Trophoblast cell (in vitro differentiated cells and primary cell): ENCODE results near the gene TEX26.

ENCODE experiments used
- DNase-seq, 2 donors: peaks; one replicate each; pipeline ENCODE4 v3.0.0-alpha.2; 2016
- H2AFZ ChIP-seq: 2 replicates; pipeline ENCODE4 v1.6.1; 2013; ENCODE audit warnings: low read length, moderate library complexity, mild to moderate bottlenecking; ENCODE audit not compliant: insufficient read depth, poor library complexity
- H2AK5ac ChIP-seq: 2 replicates; pipeline ENCODE4 v1.6.1; 2013; ENCODE audit warnings: mild to moderate bottlenecking, low read length
- H2BK120ac ChIP-seq: 2 replicates; pipeline ENCODE4 v1.6.1; 2013; ENCODE audit warnings: low read length, mild to moderate bottlenecking, moderate library complexity; ENCODE audit not compliant: insufficient read depth, poor library complexity
- H2BK12ac ChIP-seq: 2 replicates; pipeline ENCODE4 v1.6.1; 2013; ENCODE audit warnings: mild to moderate bottlenecking, low read length, moderate library complexity
- H2BK5ac ChIP-seq: 2 replicates; pipeline ENCODE4 v1.6.1; 2013; ENCODE audit warnings: low read length, low read depth, moderate library complexity, mild to moderate bottlenecking; ENCODE audit not compliant: poor library complexity
- H3K14ac ChIP-seq: 2 replicates; pipeline ENCODE4 v1.6.1; 2013; ENCODE audit warnings: mild to moderate bottlenecking, low read length
- H3K18ac ChIP-seq: 2 replicates; pipeline ENCODE4 v1.6.1; 2013; ENCODE audit warnings: mild to moderate bottlenecking, low read length
- H3K23ac ChIP-seq: 2 replicates; pipeline ENCODE4 v1.6.1; 2013; ENCODE audit warnings: low read length
- H3K27ac ChIP-seq: 2 replicates; pipeline ENCODE4 v1.5.1; 2013; ENCODE audit warnings: low read depth, mild to moderate bottlenecking, inconsistent platforms, low read length, moderate library complexity
- H3K27me3 ChIP-seq: 2 replicates; pipeline ENCODE4 v1.6.1; 2013; ENCODE audit warnings: inconsistent platforms, mild to moderate bottlenecking, low read length, moderate library complexity; ENCODE audit not compliant: insufficient read depth
- H3K36me3 ChIP-seq, 2 experiments: 1 replicate in 1 of 2; 2 replicates in 1 of 2; pipeline ENCODE4 v1.6.1; 2013; ENCODE audit warnings: low read length in 2 of 2, mild to moderate bottlenecking in 2 of 2, moderate library complexity in 1 of 2; ENCODE audit not compliant: insufficient read depth in 2 of 2, control insufficient read depth in 1 of 2
- H3K4ac ChIP-seq: 2 replicates; pipeline ENCODE4 v1.6.1; 2013; ENCODE audit warnings: low read depth, mild to moderate bottlenecking, low read length, moderate library complexity
- H3K4me1 ChIP-seq, 2 experiments: 1 replicate in 1 of 2; 2 replicates in 1 of 2; pipeline ENCODE4 v1.6.1; 2013; ENCODE audit warnings: low read length in 2 of 2, mild to moderate bottlenecking in 2 of 2, moderate library complexity in 1 of 2; ENCODE audit not compliant: insufficient read depth in 2 of 2, control insufficient read depth in 1 of 2
- H3K4me2 ChIP-seq: 2 replicates; pipeline ENCODE4 v1.6.1; 2013; ENCODE audit warnings: inconsistent platforms, mild to moderate bottlenecking, low read length, moderate library complexity
- H3K4me3 ChIP-seq: 2 replicates; pipeline ENCODE4 v1.5.1; 2013; ENCODE audit warnings: mild to moderate bottlenecking, low read depth, low read length, inconsistent platforms
- H3K79me1 ChIP-seq: one replicate; pipeline ENCODE4 v1.6.1; 2013; ENCODE audit warnings: low read length
- H3K79me2 ChIP-seq: 2 replicates; pipeline ENCODE4 v1.6.1; 2013; ENCODE audit warnings: low read length, mild to moderate bottlenecking; ENCODE audit not compliant: control insufficient read depth, insufficient read depth, poor library complexity
- H3K9ac ChIP-seq: 2 replicates; pipeline ENCODE4 v1.6.1; 2013; ENCODE audit warnings: mild to moderate bottlenecking, low read length
- H3K9me3 ChIP-seq: 2 replicates; pipeline ENCODE4 v1.6.1; 2013; ENCODE audit warnings: low read depth, mild to moderate bottlenecking, control low read depth, inconsistent platforms, low read length; ENCODE audit not compliant: insufficient read depth
- H4K12ac ChIP-seq: 2 replicates; pipeline ENCODE4 v1.6.1; 2013; ENCODE audit warnings: low read depth, mild to moderate bottlenecking, low read length, moderate library complexity
- H4K8ac ChIP-seq: 2 replicates; pipeline ENCODE4 v1.6.1; 2013; ENCODE audit warnings: low read depth, mild to moderate bottlenecking, low read length, moderate library complexity
- H4K91ac ChIP-seq: one replicate; pipeline ENCODE4 v1.6.1; 2013; ENCODE audit warnings: low read depth, mild to moderate bottlenecking, low read length, moderate library complexity
- WGBS: extraction: QIAGEN DNeasy Blood & Tissue Kit; methylation state at CpG from one replicate; pipeline ENCODE4 v1.1.7; 2013; ENCODE audit warnings: missing lambda C conversion rate; ENCODE audit not compliant: insufficient read length, insufficient coverage; ENCODE audit errors: extremely low coverage; 5-methylcytosine and 5-hydroxymethylcytosine counted together

Gene TEX26

GRCh38 chr13:30998136-30999088 is 66.0 kb downstream of the TEX26 start:
- H3K4me3 ChIP-seq: no peak overlapping the region
- H3K9ac ChIP-seq: no peak overlapping the region
- peaks cover 3% of the 10 kb centered on the region in 2 experiments for H3K4me1 ChIP-seq
- H2AK5ac ChIP-seq: no peak overlapping the region
- H3K36me3 ChIP-seq: no peaks in the 10 kb centered on the region
- DNase-seq: no peak
- H3K27me3 ChIP-seq: no peaks in the 10 kb centered on the region
- H3K23ac ChIP-seq: no peak overlapping the region
- H3K14ac ChIP-seq: no peak overlapping the region
- no peak overlapping the region for H4K12ac ChIP-seq
- H3K4ac ChIP-seq: no peak overlapping the region
- H3K79me2 ChIP-seq: no peaks in the 10 kb centered on the region
- H3K4me2 ChIP-seq: no peak overlapping the region
- no peak overlapping the region for H4K8ac ChIP-seq
- no peak overlapping the region for H3K27ac ChIP-seq
- WGBS: no CpG with 5 or more reads among the region's 8 CpGs
- no peaks in the 10 kb centered on the region for H3K79me1 ChIP-seq
- no peak overlapping the region for H2BK5ac ChIP-seq
- no peak overlapping the region for H3K18ac ChIP-seq
- H2BK120ac ChIP-seq: no peak overlapping the region
- no peak overlapping the region for H2AFZ ChIP-seq
- H4K91ac ChIP-seq: no peak overlapping the region
- H3K9me3 ChIP-seq: no peaks in the 10 kb centered on the region
- no peak overlapping the region for H2BK12ac ChIP-seq

- no peak overlapping the region for H4K8ac ChIP-seq
- H3K18ac ChIP-seq: no peak overlapping the region
- peaks cover 3% of the 10 kb centered on the region in 2 experiments for H3K4me1 ChIP-seq
- no peak overlapping the region for H4K91ac ChIP-seq
- no peaks in the 10 kb centered on the region for H3K27me3 ChIP-seq
- H3K79me1 ChIP-seq: no peaks in the 10 kb centered on the region
- H3K9me3 ChIP-seq: no peaks in the 10 kb centered on the region
- H3K27ac ChIP-seq: no peak overlapping the region
- H3K23ac ChIP-seq: no peak overlapping the region
- H3K4ac ChIP-seq: no peak overlapping the region
- H2BK12ac ChIP-seq: no peak overlapping the region
- H2AK5ac ChIP-seq: no peak overlapping the region
- no peaks in the 10 kb centered on the region for H3K36me3 ChIP-seq
- H2BK120ac ChIP-seq: no peak overlapping the region
- no peak overlapping the region for H4K12ac ChIP-seq
- no peak overlapping the region for H2AFZ ChIP-seq
- no peak overlapping the region for H2BK5ac ChIP-seq
- no peak overlapping the region for H3K4me3 ChIP-seq
- H3K4me2 ChIP-seq: no peak overlapping the region
- DNase-seq: peak; percentile 3 to 29
- H3K9ac ChIP-seq: no peak overlapping the region
- H3K14ac ChIP-seq: no peak overlapping the region
- no peaks in the 10 kb centered on the region for H3K79me2 ChIP-seq
- WGBS: no CpG with 5 or more reads among the region's 3 CpGs
Measured at GRCh38 chr13:31000889-31001288, 68.4 kb downstream of the TEX26 start.

GRCh38 chr13:31001647-31002046 is 69.2 kb downstream of the TEX26 start:
- Histone ChIP-seq H2BK12ac (no peak overlapping the region), H3K23ac (no peak overlapping the region), H3K4me1 (peaks cover 3% of the 10 kb centered on the region in 2 experiments), H3K9ac (no peak overlapping the region), H3K4ac (no peak overlapping the region), H4K12ac (no peak overlapping the region), H3K79me1 (no peaks in the 10 kb centered on the region), H3K4me3 (no peak overlapping the region), H3K79me2 (no peaks in the 10 kb centered on the region), H3K27me3 (no peaks in the 10 kb centered on the region), H4K8ac (no peak overlapping the region), H2AK5ac (no peak overlapping the region), H3K27ac (no peak overlapping the region), H3K14ac (no peak overlapping the region), H4K91ac (no peak overlapping the region), H3K36me3 (no peaks in the 10 kb centered on the region), H2AFZ (no peak overlapping the region), H2BK120ac (no peak overlapping the region), H2BK5ac (no peak overlapping the region), H3K9me3 (no peaks in the 10 kb centered on the region), H3K4me2 (no peak overlapping the region), H3K18ac (no peak overlapping the region)
- WGBS: no CpG with 5 or more reads among the region's 2 CpGs
- no peak for DNase-seq

GRCh38 chr13:31005066-31005465 is 72.6 kb downstream of the TEX26 start:
- Histone ChIP-seq H4K91ac (no peak overlapping the region), H2AFZ (no peak overlapping the region), H2AK5ac (no peak overlapping the region), H4K12ac (no peak overlapping the region), H3K79me1 (no peaks in the 10 kb centered on the region), H3K27me3 (no peaks in the 10 kb centered on the region), H3K18ac (no peak overlapping the region), H3K79me2 (no peaks in the 10 kb centered on the region), H4K8ac (no peak overlapping the region), H2BK12ac (no peak overlapping the region), H3K23ac (no peak overlapping the region), H3K14ac (no peak overlapping the region), H3K27ac (no peak overlapping the region), H3K9ac (no peak overlapping the region), H3K36me3 (no peaks in the 10 kb centered on the region), H3K4me3 (no peak overlapping the region), H3K9me3 (no peaks in the 10 kb centered on the region), H3K4me2 (no peak overlapping the region), H3K4me1 (peaks cover 3% of the 10 kb centered on the region in 2 experiments), H3K4ac (no peak overlapping the region), H2BK5ac (no peak overlapping the region), H2BK120ac (no peak overlapping the region)
- WGBS: no CpG with 5 or more reads among the region's 23 CpGs
- no peak for DNase-seq
